Gastrocnemius medialis (tissue), 4 donors: ENCODE data around the gene PCBP1. TPM values are rescaled to one million over a fixed set of nuclear protein-coding genes. Genes with fewer than 3 reads are reported as not detected.
"Not testable (repeated sequence)": the region's sequence is repeated elsewhere in the genome, so short reads cannot be mapped to it uniquely, and the experiment has no call there.

Source experiments
- ATAC-seq, 2 donors: fragments of 150-250 bp; one replicate each; pipeline ENCODE4 v1.9.1; 2016
- DNase-seq, 2 donors: peaks; one replicate each; pipeline ENCODE4 v3.0.0-alpha.2; 2019
- H3K27ac ChIP-seq, 4 donors: fragments of 200-600 bp; sonication (generic); 1 replicate in 1 of 4; 2 replicates in 3 of 4; pipeline ENCODE4 v1.5.1; 2016 to 2018; ENCODE audit warnings: mild to moderate bottlenecking in 2 of 4, moderate library complexity in 1 of 4
- H3K27me3 ChIP-seq, 3 donors: fragments of 200-600 bp; sonication (generic) in 2 of 3; 1 replicate in 1 of 3; 2 replicates in 2 of 3; pipeline versions ENCODE4 v1.5.1 to v1.6.0; 2016 to 2019; ENCODE audit warnings: mild to moderate bottlenecking in 1 of 3, moderate library complexity in 1 of 3
- H3K36me3 ChIP-seq, 2 donors: fragments of 200-600 bp; sonication (generic) in 1 of 2; one replicate each; pipeline ENCODE4 v1.5.1; 2017 to 2018
- H3K4me1 ChIP-seq, 2 donors: fragments of 200-600 bp; sonication (generic) in 1 of 2; one replicate each; pipeline ENCODE4 v1.5.1; 2016 to 2017; ENCODE audit warnings: mild to moderate bottlenecking in 2 of 2
- H3K4me3 ChIP-seq, 4 donors: fragments of 200-600 bp; sonication (generic) in 3 of 4; 1 replicate in 1 of 4; 2 replicates in 3 of 4; pipeline ENCODE4 v1.5.1; 2016 to 2019; ENCODE audit warnings: mild to moderate bottlenecking in 2 of 4
- H3K9me3 ChIP-seq, 3 donors: fragments of 200-600 bp; sonication (generic) in 2 of 3; 1 replicate in 1 of 3; 2 replicates in 2 of 3; pipeline ENCODE4 v1.5.1; 2016 to 2019
- POLR2A ChIP-seq, 2 donors: fragments of 450-650 bp; IDR thresholded peaks; one replicate each; pipeline ENCODE4 v1.6.1; 2017; ENCODE audit warnings: antibody characterized with exemption in 2 of 2, mild to moderate bottlenecking in 2 of 2, moderate library complexity in 2 of 2
- in situ Hi-C, 4 donors: fragments of 200-750 bp; cut with MboI; loops; one replicate each; pipeline versions ENCODE4 v1.15.0 to v1.8.0; 2017; ENCODE audit warnings: low sequenced_read_pairs in 4 of 4
- intact Hi-C: fragments of 100-400 bp; cut with DNase I; formaldehyde crosslinking; loops from one replicate; pipeline ENCODE4 v1.15.1; 2023; ENCODE audit warnings: low total_unique reads
- total RNA-seq, 4 donors: library from RNA; depleted of rRNA; stranded (reverse); fragments of >200 nt; gene quantifications; one replicate each; pipeline versions ENCODE4 v1.1.0 to v1.2.3, GENCODE V29; 2016
- TF ChIP-seq, protein P1 (sequence below), 5 experiments: fragments of 450-650 bp in 3 of 5; fragments of 200-600 bp in 2 of 5; sonication (generic) in 2 of 5; IDR thresholded peaks in 4 of 5; conservative IDR thresholded peaks in 1 of 5; 1 replicate in 4 of 5; 2 replicates in 1 of 5; pipeline ENCODE4 v1.5.1; 2016 to 2019; ENCODE audit warnings: antibody characterized with exemption in 5 of 5, mild to moderate bottlenecking in 3 of 5, moderate library complexity in 3 of 5

PCBP1 gene
- total RNA-seq, 4 donors from 2014 or later: 178 to 296 (median 262) TPM

DNA sequence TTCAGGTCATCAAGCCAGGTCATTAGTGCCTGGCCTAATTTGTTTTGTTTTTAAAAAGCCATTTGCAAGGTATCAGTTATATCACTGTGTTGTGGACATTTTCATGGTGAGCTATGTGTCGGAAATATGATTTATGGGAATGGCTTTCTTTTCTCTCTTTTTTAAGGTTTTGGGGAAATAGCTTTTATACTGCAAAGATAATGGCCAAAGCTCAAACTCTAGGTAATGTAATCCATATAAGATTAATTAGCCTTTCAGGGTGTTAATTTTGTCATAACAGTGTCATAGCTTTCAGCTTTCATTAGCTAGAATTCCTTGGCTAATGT lies 45.8 kb downstream of the PCBP1 start:
- H3K4me3 ChIP-seq: peak overlapping the region; percentile 31 to 47 (median 44)
- in situ Hi-C loops (loop anchor here in 1 of 4 donors (10.0 kb wide), 1 partner anchor 58 kb away; no protein-coding TSS in a partner anchor), intact Hi-C loops (no loop called here)
- no peaks in the 10 kb centered on the region for H3K9me3 ChIP-seq
- no peaks in the 10 kb centered on the region for H3K36me3 ChIP-seq
- TF ChIP-seq POLR2A (IDR thresholded peaks at IDR 0.05): no peak
- TF ChIP-seq, protein P1, sequence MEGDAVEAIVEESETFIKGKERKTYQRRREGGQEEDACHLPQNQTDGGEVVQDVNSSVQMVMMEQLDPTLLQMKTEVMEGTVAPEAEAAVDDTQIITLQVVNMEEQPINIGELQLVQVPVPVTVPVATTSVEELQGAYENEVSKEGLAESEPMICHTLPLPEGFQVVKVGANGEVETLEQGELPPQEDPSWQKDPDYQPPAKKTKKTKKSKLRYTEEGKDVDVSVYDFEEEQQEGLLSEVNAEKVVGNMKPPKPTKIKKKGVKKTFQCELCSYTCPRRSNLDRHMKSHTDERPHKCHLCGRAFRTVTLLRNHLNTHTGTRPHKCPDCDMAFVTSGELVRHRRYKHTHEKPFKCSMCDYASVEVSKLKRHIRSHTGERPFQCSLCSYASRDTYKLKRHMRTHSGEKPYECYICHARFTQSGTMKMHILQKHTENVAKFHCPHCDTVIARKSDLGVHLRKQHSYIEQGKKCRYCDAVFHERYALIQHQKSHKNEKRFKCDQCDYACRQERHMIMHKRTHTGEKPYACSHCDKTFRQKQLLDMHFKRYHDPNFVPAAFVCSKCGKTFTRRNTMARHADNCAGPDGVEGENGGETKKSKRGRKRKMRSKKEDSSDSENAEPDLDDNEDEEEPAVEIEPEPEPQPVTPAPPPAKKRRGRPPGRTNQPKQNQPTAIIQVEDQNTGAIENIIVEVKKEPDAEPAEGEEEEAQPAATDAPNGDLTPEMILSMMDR (IDR thresholded peaks at IDR 0.05 in 4 of 5, conservative IDR thresholded peaks at IDR 0.05 in 1 of 5): no peak
- H3K27me3 ChIP-seq: no peaks in the 10 kb centered on the region
- ATAC-seq: no peak
- H3K4me1 ChIP-seq: peaks cover 32 to 43% of the 10 kb centered on the region in 2 donors
- H3K27ac ChIP-seq: peak overlapping the region; percentile 86 to 97 (median 91)
- no peak for DNase-seq

DNA sequence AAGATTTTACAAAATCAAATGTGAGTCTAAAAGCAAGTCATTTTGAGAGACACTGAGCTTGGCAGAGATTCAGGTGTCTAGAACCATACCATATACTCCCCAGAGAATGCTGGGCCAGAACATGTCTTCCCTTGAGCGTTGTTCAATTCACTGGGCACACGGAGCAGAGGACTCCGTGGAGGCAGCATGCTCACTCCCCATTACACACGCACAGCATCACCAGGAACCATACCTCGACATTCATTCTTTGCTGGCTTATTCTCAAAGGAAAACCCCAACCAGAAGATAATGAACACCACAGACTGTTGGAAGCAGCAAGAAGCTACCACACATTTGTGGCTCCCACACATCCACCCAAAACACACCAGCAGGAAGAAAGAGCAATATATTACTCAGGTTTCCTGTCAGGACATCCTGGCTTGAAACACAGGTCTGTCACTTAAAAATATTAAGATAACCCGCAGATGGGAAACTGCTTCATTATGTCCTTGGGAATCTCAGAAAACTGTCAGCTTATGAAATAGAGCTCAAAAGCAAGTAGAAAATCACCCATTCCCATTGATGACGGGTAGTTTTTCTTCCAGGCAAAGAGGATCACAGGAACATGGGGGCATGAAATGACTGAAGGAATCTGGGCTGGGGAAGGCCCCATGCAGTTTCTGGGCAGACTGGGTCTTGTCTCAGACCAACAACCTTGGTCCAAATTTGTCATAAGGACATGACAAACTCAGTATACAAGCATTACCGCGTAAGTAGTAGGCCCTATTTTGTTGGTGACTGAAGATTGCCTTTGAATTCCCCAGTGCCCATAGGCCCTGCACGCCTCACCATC lies 46.4 kb downstream of the PCBP1 start:
- ATAC-seq (peak in 1 of 2 donors; percentile 11), DNase-seq (peak in 1 of 2 donors; percentile 14)
- no peak for TF ChIP-seq POLR2A (IDR thresholded peaks at IDR 0.05)
- TF ChIP-seq, protein P1 (IDR thresholded peaks at IDR 0.05 in 4 of 5, conservative IDR thresholded peaks at IDR 0.05 in 1 of 5): no peak
- in situ Hi-C loops: loop anchor here in 1 of 4 donors (10.0 kb wide), 1 partner anchor 59 kb away; no protein-coding TSS in a partner anchor
- H3K4me1 ChIP-seq: peaks cover 29 to 41% of the 10 kb centered on the region in 2 donors
- no peaks in the 10 kb centered on the region for H3K36me3 ChIP-seq
- no peaks in the 10 kb centered on the region for H3K9me3 ChIP-seq
- intact Hi-C loops: no loop called here
- H3K4me3 ChIP-seq: no peak overlapping the region
- H3K27ac ChIP-seq: peak overlapping the region; percentile 86 to 97 (median 91)
- no peaks in the 10 kb centered on the region for H3K27me3 ChIP-seq

DNA sequence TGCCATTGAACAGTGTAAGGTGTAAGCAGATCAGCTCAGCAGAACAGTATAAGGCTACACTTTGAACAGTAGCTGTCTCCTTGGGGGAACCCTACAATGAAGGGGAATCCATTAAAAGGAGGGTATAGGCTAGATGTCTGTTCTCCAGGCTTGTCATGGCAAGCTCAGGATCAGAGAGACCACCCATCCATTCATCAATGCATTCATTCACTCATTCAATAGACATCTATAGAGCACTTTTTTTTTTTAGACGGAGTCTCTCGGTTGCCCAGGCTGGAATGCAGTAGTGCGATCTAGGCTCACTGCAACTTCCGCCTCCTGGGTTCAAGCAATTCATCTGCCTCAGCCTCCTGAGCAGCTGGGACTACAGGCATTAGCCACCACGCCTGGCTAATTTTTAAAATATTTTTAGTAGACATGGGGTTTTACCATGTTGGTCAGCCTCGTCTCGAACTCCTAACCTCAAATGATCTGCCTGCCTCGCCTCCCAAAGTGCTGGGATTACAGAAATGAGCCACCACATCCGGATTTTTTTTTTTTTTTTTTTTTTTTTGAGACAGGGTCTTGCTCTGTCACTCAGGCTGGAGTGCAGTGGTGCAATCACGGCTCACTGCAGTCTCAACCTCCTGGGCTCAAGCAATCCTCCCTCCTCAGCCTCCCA lies 47.2 kb downstream of the PCBP1 start:
- intact Hi-C loops, H3K4me3 ChIP-seq, H3K36me3 ChIP-seq, ATAC-seq, H3K27me3 ChIP-seq, H3K9me3 ChIP-seq, DNase-seq: not testable (repeated sequence)
- Histone ChIP-seq H3K27ac (peak overlapping the region; percentile 86 to 97 (median 91)), H3K4me1 (peaks cover 29 to 41% of the 10 kb centered on the region in 2 donors)
- in situ Hi-C loops: loop anchor here in 1 of 4 donors (10.0 kb wide), 1 partner anchor 60 kb away; no protein-coding TSS in a partner anchor

Other genes starting within 250 kb of the PCBP1 start
- gene SNRNP27, start 193.5 kb upstream of the PCBP1 start, total RNA-seq: 100 to 1,000 TPM; 109 to 161 (median 130) TPM
- 1 to 10 TPM; 6.1 to 8.6 (median 6.9) TPM for gene MXD1, start 172.4 kb upstream of the PCBP1 start, total RNA-seq
- 1 to 10 TPM in 1 of 4 donors, under 1 TPM in 3; 0.39 to 3.1 (median 0.61) TPM for gene ASPRV1, start 125.8 kb upstream of the PCBP1 start, total RNA-seq
- 10 to 100 TPM in 1 of 4 donors, 1 to 10 TPM in 3; 6.3 to 10.1 (median 7.3) TPM for gene C2orf42, start 103.5 kb downstream of the PCBP1 start, total RNA-seq
- gene TIA1, start 161.2 kb downstream of the PCBP1 start, total RNA-seq: 10 to 100 TPM; 20.2 to 54.8 (median 26.6) TPM
- gene PCYOX1, start 170.7 kb downstream of the PCBP1 start, total RNA-seq: 10 to 100 TPM; 28.2 to 35.6 (median 30.2) TPM
- gene SNRPG, start 206.3 kb downstream of the PCBP1 start, total RNA-seq: 100 to 1,000 TPM in 3 of 4 donors, 10 to 100 TPM in 1; 77.0 to 110 (median 106) TPM
- gene FAM136A, start 214.6 kb downstream of the PCBP1 start, total RNA-seq: 10 to 100 TPM; 12.7 to 23.7 (median 17.7) TPM